GM19438 (cell line): ENCODE data around the gene CD81.

Source experiments
- ATAC-seq: cut with Tn5 transposase; IDR thresholded peaks from one replicate; pipeline ENCODE4 v1.9.1; 2021; ENCODE audit warnings: low read depth; ENCODE audit not compliant: unreplicated experiment

The CD81 gene

GRCh38 chr11:2374456-2375201 is 2.5 kb upstream of the CD81 start:
- no peak for ATAC-seq

DNA sequence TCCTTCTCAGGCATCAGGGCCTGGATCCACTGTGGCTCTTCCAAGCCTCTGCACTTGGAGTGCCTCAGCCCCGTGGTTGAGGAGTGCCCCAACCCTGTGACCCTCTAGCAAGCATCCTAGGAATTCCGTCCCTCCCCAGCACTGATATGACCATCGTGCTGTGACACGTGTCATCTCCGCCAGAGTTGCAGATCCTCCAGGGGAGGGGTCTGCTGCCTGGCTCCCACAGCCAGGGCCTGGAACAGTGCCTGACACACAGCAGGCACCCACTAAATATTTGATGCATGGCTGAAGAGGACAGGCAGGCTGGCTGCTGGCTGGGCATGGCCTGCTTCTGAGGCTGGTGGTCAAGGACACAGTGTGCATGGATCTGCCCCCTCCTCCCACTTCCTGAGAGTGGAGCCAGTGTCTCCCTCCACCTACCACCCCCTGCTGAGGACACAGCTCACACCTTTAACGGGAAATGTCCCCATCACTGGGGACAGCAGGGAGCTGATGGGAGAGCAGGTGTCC is 1.7 kb upstream of the CD81 start:
- ATAC-seq: no peak

- no peak for ATAC-seq
These were observed 1.1 kb upstream of the CD81 start for GRCh38 chr11:2375964-2376551.

DNA sequence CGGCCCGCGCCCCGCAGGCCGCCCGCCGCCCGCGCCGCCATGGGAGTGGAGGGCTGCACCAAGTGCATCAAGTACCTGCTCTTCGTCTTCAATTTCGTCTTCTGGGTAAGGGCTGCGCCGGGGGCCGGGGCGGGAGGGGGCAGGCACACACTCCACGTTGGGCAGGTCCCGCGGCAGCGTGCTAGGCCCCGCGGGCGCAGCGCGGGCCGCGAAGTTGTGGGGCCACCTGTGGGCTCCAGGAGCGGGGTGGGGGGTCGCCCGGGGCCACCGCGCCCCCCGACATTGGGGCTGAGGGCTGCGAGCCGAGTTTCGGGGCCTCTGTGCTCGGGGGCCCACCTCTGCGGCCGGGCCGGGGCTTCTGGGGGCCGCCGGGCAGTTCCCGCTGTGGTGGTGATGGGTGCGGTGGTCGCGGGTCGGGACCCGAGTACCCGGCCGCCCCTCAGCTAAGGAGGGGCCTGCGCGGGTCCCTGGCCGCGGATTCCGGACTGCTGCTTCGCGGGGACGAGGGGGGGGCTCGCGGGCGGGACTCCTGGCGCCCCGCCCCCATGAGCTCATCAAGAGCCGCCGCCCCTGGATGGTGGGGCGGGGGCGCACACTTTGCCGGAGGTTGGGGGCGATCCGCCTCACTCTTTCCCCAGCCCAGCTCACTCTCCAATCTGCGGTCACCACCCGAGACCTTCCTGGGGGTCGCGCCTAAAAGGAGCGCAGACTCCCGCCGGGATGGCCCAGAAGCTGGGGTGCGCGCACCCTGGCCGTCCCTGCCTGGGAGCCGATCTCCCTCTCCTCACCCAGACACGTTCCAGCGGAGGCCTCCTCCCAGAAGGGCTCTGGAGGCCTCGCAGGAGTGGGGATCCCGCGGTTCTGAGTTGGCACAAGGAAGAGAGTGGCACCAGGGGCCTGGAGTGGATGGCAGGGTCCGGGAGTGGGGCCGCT is 667 bp downstream of the CD81 start:
- no peak for ATAC-seq

GRCh38 chr11:2378527-2379210 is 1.6 kb downstream of the CD81 start:
- no peak for ATAC-seq

GRCh38 chr11:2379466-2380174 is 2.5 kb downstream of the CD81 start:
- no peak for ATAC-seq

- ATAC-seq: no peak
These were observed 3.3 kb downstream of the CD81 start for GRCh38 chr11:2380396-2380795.

- no peak for ATAC-seq
These were observed 3.8 kb downstream of the CD81 start for GRCh38 chr11:2380807-2381350.

GRCh38 chr11:2381494-2382128 is 4.5 kb downstream of the CD81 start:
- ATAC-seq: no peak

GRCh38 chr11:2382129-2382517 is 5.0 kb downstream of the CD81 start:
- ATAC-seq: no peak

GRCh38 chr11:2382936-2383851 is 6.1 kb downstream of the CD81 start:
- ATAC-seq: no peak

DNA sequence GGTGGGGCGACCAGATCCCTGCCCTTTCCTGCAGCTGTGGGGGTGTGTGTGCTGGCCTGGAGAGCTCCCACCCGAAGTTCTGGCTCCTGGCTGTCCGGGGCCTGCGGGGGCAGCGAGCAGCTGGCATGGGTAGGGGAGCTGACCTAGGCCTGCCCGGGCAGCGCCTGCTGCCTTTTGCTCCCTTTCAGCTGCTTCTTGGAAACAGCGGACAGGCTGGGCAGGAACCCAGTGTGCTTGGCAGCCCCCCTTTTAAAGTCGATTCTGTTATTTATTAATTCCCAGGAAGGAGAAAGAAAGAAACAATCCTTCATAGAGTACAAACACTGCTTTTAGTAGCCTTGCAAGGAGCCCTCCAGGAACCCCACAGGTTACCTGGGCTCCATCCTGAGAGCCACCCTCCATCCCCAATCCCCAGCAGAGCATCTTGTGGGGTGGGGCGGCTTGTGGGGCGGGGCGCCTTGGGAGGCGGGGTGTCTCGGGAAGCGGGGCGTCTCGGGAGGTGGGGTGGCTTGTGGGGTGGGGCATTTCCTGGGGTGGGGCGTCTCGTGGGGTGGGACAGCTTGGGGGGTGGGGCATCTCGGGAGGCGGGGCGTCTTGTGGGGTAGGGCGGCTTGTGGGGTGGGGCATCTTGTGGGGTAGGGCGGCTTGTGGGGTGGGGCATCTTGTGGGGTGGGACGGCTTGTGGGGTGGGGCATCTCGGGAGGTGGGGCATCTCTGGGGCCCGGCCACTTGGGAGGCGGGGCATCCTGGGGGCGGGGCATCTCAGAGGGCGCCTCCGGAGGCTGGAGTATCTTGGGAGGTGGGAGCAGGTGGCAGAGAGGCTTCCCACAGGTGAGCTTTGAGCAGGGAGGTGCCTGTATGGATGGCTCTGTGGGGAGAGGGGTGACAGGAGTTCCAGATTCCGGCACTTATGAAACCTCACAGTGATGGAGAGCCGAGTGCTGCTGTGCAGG is 7.0 kb downstream of the CD81 start:
- ATAC-seq: no peak

DNA sequence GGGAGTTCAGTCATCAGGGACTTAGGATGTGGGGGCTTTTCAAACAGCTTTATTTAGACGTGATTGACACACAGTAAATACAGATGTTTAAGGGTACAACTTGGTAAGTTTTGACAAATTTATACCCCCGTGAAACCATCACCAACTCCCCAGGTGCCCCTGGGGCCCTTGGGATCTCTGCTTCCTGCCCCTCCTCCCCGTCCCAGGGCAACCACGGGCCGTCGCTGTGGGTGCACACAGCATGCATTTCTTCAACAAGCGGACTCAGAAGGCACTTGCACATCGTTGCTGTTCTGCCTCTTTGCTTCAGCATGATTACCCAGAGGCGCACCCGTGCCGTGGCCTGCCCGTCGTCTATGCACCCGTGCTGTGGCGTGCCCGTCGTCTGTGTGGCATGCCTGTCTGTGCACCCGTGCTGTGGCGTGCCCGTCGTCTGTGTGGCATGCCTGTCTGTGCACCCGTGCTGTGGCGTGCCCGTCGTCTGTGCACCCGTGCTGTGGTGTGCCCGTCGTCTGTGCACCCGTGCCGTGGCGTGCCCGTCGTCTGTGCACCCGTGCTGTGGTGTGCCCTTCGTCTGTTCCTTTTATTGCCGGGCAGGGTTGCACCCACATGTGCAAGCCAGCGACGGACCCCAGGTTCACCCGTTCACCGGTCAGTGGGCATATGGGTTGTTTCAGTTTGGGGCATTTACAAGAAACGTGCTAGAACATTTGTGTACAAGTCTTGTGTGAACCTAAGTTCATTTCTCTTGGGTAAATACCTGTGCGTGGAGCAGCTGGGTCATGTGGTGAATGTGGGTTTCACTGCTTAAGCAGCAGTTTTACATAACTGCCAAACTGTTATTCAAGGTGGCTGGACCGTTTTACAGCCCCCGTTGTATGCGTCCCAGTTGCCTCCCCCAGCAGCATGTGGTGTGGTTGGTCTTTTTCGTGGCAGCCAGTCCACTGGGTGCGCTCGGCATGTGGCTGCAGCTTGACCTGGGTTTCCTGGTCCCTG is 8.3 kb downstream of the CD81 start:
- ATAC-seq: no peak

- no peak for ATAC-seq
These were observed 9.5 kb downstream of the CD81 start for GRCh38 chr11:2386591-2386990.

GRCh38 chr11:2387266-2387987 is 10.3 kb downstream of the CD81 start:
- no peak for ATAC-seq
